Forelimb muscle (tissue), 1 donor: ENCODE measurements around the gene SLC6A3. TPM values are rescaled to one million over a fixed set of nuclear protein-coding genes. Genes with fewer than 3 reads are reported as not detected.

Source experiments
- DNase-seq: peaks from one replicate; pipeline ENCODE4 v3.0.0-alpha.2; 2013; ENCODE audit warnings: low read depth
- polyA plus RNA-seq: library from polyadenylated mRNA; unstranded; fragments of 120-200 nt; gene quantifications from one replicate; pipeline ENCODE4 v1.2.1, GENCODE V29; 2013; ENCODE audit not compliant: insufficient read length

The SLC6A3 gene
- polyA plus RNA-seq, 1 donor = not detected

- DNase-seq = no peak
Observed at GRCh38 chr5:1409381-1410110, 35.7 kb downstream of the SLC6A3 start.

GRCh38 chr5:1406681-1407640 lies 38.3 kb downstream of the SLC6A3 start:
- no peak for DNase-seq

- DNase-seq = no peak
Observed at GRCh38 chr5:1405539-1406530, 39.4 kb downstream of the SLC6A3 start.

GRCh38 chr5:1405121-1405520 lies 40.1 kb downstream of the SLC6A3 start:
- DNase-seq = no peak

GRCh38 chr5:1404062-1404461 lies 41.2 kb downstream of the SLC6A3 start:
- no peak for DNase-seq

GRCh38 chr5:1402611-1403255 lies 42.5 kb downstream of the SLC6A3 start:
- DNase-seq = no peak

GRCh38 chr5:1401536-1402138 lies 43.6 kb downstream of the SLC6A3 start:
- no peak for DNase-seq

- no peak for DNase-seq
Observed at GRCh38 chr5:1400936-1401335, 44.3 kb downstream of the SLC6A3 start.

GRCh38 chr5:1400211-1400855 lies 44.9 kb downstream of the SLC6A3 start:
- DNase-seq = no peak

- no peak for DNase-seq
Observed at GRCh38 chr5:1399737-1400136, 45.5 kb downstream of the SLC6A3 start.

- no peak for DNase-seq
Observed at GRCh38 chr5:1396293-1396816, 48.9 kb downstream of the SLC6A3 start.

GRCh38 chr5:1394881-1395860 lies 50.1 kb downstream of the SLC6A3 start:
- DNase-seq = no peak

GRCh38 chr5:1393571-1394501 lies 51.4 kb downstream of the SLC6A3 start:
- no peak for DNase-seq

- no peak for DNase-seq
Observed at GRCh38 chr5:1392801-1393565, 52.3 kb downstream of the SLC6A3 start.

GRCh38 chr5:1392261-1392660 lies 53.0 kb downstream of the SLC6A3 start:
- no peak for DNase-seq

- DNase-seq = no peak
Observed at GRCh38 chr5:1391691-1392090, 53.5 kb downstream of the SLC6A3 start.
